Naive thymus-derived CD4-positive, alpha-beta T cell (primary cell): ENCODE results near the gene ZBED2. TPM values are rescaled to one million over a fixed set of nuclear protein-coding genes. Genes with fewer than 3 reads are reported as not detected.
A peak's percentile ranks its signal among the peaks of the same experiment; 100 is the strongest.

Experiments used
- ATAC-seq: fragments of 150-1000 bp; cut with Tn5 transposase; 2 replicates; pipeline ENCODE4 v1.10.0; 2021; ENCODE audit warnings: mild to moderate bottlenecking, moderate library complexity
- CTCF ChIA-PET: fragments of 350-600 bp; sonication (Branson Sonifier 250); formaldehyde crosslinking; loops from one replicate; lab custom pipeline; 2021; ENCODE audit warnings: antibody characterized with exemption; lab: Charles Lee
- POLR2A ChIA-PET: fragments of 350-600 bp; sonication (Branson Sonifier 250); formaldehyde crosslinking; loops from one replicate; lab custom pipeline; 2021; ENCODE audit warnings: antibody characterized with exemption, inconsistent platforms; lab: Charles Lee
- DNase-seq, 9 donors: peaks; one replicate each; pipeline versions ENCODE4 v3.0.0 to v3.0.0-alpha.2; 2020 to 2022; ENCODE audit warnings: mixed read lengths in 1 of 9
- H3K27ac ChIP-seq: one replicate; pipeline ENCODE4 v1.7.0; 2013; ENCODE audit warnings: mild to moderate bottlenecking, low read depth, low read length, moderate library complexity
- H3K27me3 ChIP-seq, 2 donors: one replicate each; pipeline ENCODE4 v1.7.0; 2013; ENCODE audit warnings: low read length in 2 of 2, mild to moderate bottlenecking in 2 of 2, moderate library complexity in 2 of 2; ENCODE audit not compliant: control insufficient read depth in 2 of 2, insufficient read depth in 2 of 2
- H3K36me3 ChIP-seq, 3 experiments: 1 replicate in 2 of 3; 2 replicates in 1 of 3; pipeline ENCODE4 v1.7.0; 2013; ENCODE audit warnings: low read length in 3 of 3, mild to moderate bottlenecking in 3 of 3, moderate library complexity in 1 of 3; ENCODE audit not compliant: insufficient read depth in 3 of 3, control insufficient read depth in 2 of 3
- H3K4me1 ChIP-seq, 2 donors: one replicate each; pipeline ENCODE4 v1.7.0; 2013; ENCODE audit warnings: low read length in 2 of 2, mild to moderate bottlenecking in 2 of 2, moderate library complexity in 1 of 2; ENCODE audit not compliant: control insufficient read depth in 2 of 2, insufficient read depth in 2 of 2
- H3K4me3 ChIP-seq: 2 replicates; pipeline ENCODE4 v1.7.0; 2013; ENCODE audit warnings: mild to moderate bottlenecking, low read length
- H3K9me3 ChIP-seq, 3 experiments: 1 replicate in 2 of 3; 2 replicates in 1 of 3; pipeline ENCODE4 v1.7.0; 2013; ENCODE audit warnings: low read length in 3 of 3; ENCODE audit not compliant: control insufficient read depth in 2 of 3
- H3K27ac Mint-ChIP-seq, 9 donors: one replicate each; pipeline ENCODE4 v1.8.0; 2020 to 2022; ENCODE audit warnings: mixed read lengths in 9 of 9, mild to moderate bottlenecking in 8 of 9, moderate library complexity in 5 of 9, inconsistent platforms in 2 of 9
- H3K27me3 Mint-ChIP-seq, 5 donors: one replicate each; pipeline ENCODE4 v1.8.0; 2021 to 2022; ENCODE audit warnings: mixed read lengths in 5 of 5, mild to moderate bottlenecking in 1 of 5
- H3K36me3 Mint-ChIP-seq, 5 donors: one replicate each; pipeline ENCODE4 v1.8.0; 2020 to 2022; ENCODE audit warnings: mixed read lengths in 5 of 5, mild to moderate bottlenecking in 3 of 5, inconsistent platforms in 1 of 5
- H3K4me1 Mint-ChIP-seq, 7 donors: one replicate each; pipeline ENCODE4 v1.8.0; 2020 to 2022; ENCODE audit warnings: mixed read lengths in 7 of 7, mild to moderate bottlenecking in 3 of 7, inconsistent platforms in 1 of 7
- H3K4me3 Mint-ChIP-seq, 10 donors: one replicate each; pipeline ENCODE4 v1.8.0; 2020 to 2022; ENCODE audit warnings: mild to moderate bottlenecking in 10 of 10, mixed read lengths in 10 of 10, moderate library complexity in 6 of 10, inconsistent platforms in 2 of 10
- H3K9me3 Mint-ChIP-seq, 11 donors: one replicate each; pipeline ENCODE4 v1.8.0; 2020 to 2022; ENCODE audit warnings: mixed read lengths in 11 of 11, mild to moderate bottlenecking in 4 of 11, inconsistent platforms in 1 of 11, moderate library complexity in 1 of 11
- intact Hi-C, 2 donors: fragments of 100-400 bp; cut with micrococcal nuclease; formaldehyde crosslinking; loops; one replicate each; pipeline ENCODE4 v1.15.1; 2023
- polyA plus RNA-seq, 2 donors: library from polyadenylated mRNA; unstranded; fragments of 300-500 nt; fragmentation: Illumina TruSeq; gene quantifications; one replicate each; pipeline ENCODE4 v1.2.3, GENCODE V29; 2021
- total RNA-seq, 6 experiments: library from RNA in 5 of 6; stranded (reverse) in 5 of 6; gene quantifications; 1 replicate in 5 of 6; 2 replicates in 1 of 6; pipeline ENCODE4 v1.2.3 and lab custom pipeline; 2021 to 2026

The ZBED2 gene
- total and polyA plus RNA-seq, 7 experiments from 2014 or later, result 0.13 to 51.8 (median 0.96) TPM; not detected in 1

DNA sequence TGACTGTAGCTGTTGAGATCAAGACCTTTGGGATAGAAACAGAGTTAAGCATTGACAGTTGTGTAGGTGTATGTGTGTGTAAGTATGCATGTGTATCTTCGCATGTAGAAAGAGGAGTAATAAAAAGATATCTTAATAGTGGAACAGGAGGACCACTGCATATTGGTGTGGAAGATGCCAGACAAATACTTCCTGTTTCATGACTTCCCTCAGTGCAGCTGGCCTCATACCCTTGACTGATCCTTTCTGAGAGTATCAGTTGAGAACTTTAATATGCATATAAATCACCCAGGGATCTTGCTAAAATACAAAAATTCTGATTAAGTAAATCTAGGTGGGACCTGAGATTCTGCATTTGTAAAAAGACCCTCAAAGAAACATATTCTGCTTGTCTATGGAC lies 8.5 kb upstream of the ZBED2 start:
- intact Hi-C loops, result loop anchor here in 1 of 2 donors (2.0 kb wide), 1 partner anchor 17 kb away; no protein-coding TSS in a partner anchor
- Histone ChIP-seq H3K36me3 (peaks cover 4 to 50% (median 4%) of the 10 kb centered on the region in 3 experiments), H3K27me3 (no peaks in the 10 kb centered on the region), H3K4me3 (no peak overlapping the region), H3K27ac (no peak overlapping the region), H3K4me1 (peaks cover 0 to 11% of the 10 kb centered on the region in 2 donors), H3K9me3 (no peaks in the 10 kb centered on the region)
- peaks cover 15 to 71% (median 53%) of the 10 kb centered on the region in 5 donors for H3K36me3 Mint-ChIP-seq
- H3K4me3 Mint-ChIP-seq, result peak overlapping the region in 1 of 10 donors; percentile 46
- H3K4me1 Mint-ChIP-seq, result peaks cover 8 to 73% (median 33%) of the 10 kb centered on the region in 7 donors
- H3K27me3 Mint-ChIP-seq, result no peaks in the 10 kb centered on the region
- peak overlapping the region in 8 of 9 donors; percentile 4 to 70 (median 18) for H3K27ac Mint-ChIP-seq
- CTCF ChIA-PET, result interaction anchor here (0.6 kb wide), 1 partner anchor 996 kb away, joined by 3 read pairs; no protein-coding TSS in a partner anchor
- DNase-seq (no peak), ATAC-seq (no peak)
- H3K9me3 Mint-ChIP-seq, result peaks cover 0 to 2% (median 0%) of the 10 kb centered on the region in 11 donors
- POLR2A ChIA-PET, result interaction anchor here (1.1 kb wide), 1 partner anchor 58 kb away, joined by 3 read pairs; no protein-coding TSS in a partner anchor

DNA sequence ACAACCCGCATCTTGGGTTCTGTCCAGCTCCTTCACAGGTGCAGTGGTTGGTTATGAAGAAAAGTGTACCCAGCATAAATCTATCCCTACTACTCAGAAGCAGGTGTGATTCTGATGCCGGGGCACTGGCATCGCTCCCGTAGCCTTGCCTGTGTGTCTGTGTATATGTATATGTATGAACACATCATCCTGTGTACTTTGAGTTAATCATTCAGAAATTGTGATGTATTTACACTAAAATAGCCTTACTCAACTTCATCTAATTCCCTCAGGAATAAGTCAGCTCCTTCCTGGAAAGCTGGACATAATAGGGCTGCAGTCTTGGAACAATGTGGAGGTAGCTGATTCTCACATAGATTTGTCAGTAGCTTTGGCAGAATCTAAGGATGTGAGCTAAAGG lies 6.7 kb upstream of the ZBED2 start:
- no peaks in the 10 kb centered on the region for H3K4me1 ChIP-seq
- H3K4me3 Mint-ChIP-seq, result no peak overlapping the region
- no peaks in the 10 kb centered on the region for H3K9me3 ChIP-seq
- peaks cover 16 to 69% (median 54%) of the 10 kb centered on the region in 5 donors for H3K36me3 Mint-ChIP-seq
- no peaks in the 10 kb centered on the region for H3K27me3 ChIP-seq
- H3K27ac ChIP-seq, result no peak overlapping the region
- H3K4me1 Mint-ChIP-seq, result peaks cover 8 to 71% (median 23%) of the 10 kb centered on the region in 7 donors
- no peak overlapping the region for H3K4me3 ChIP-seq
- no peaks in the 10 kb centered on the region for H3K9me3 Mint-ChIP-seq
- H3K27ac Mint-ChIP-seq, result no peak overlapping the region
- H3K27me3 Mint-ChIP-seq, result no peaks in the 10 kb centered on the region
- no peak for DNase-seq
- peaks cover 4 to 50% (median 10%) of the 10 kb centered on the region in 3 experiments for H3K36me3 ChIP-seq
- no peak for ATAC-seq
- CTCF ChIA-PET, result interaction anchor here (0.5 to 1.0 kb wide), 3 partner anchors 14 to 69 kb away, joined by 3 read pairs; no protein-coding TSS in a partner anchor
- POLR2A ChIA-PET, result interaction anchor here (0.7 kb wide), 1 partner anchor 57 kb away, joined by 3 read pairs; no protein-coding TSS in a partner anchor
- intact Hi-C loops, result loop anchor here in 1 of 2 donors (2.0 kb wide), 1 partner anchor 19 kb away; no protein-coding TSS in a partner anchor

- Mint-ChIP-seq H3K4me1 (peaks cover 13 to 74% (median 26%) of the 10 kb centered on the region in 7 donors), H3K27ac (no peak overlapping the region), H3K9me3 (no peaks in the 10 kb centered on the region), H3K36me3 (peaks cover 12 to 63% (median 52%) of the 10 kb centered on the region in 5 donors), H3K4me3 (no peak overlapping the region), H3K27me3 (no peaks in the 10 kb centered on the region)
- intact Hi-C loops, result loop anchor here in 1 of 2 donors (10.0 kb wide), 1 partner anchor 896 kb away; the partner anchor contains the start of gene BTLA
- H3K4me3 ChIP-seq, result no peak overlapping the region
- DNase-seq (no peak), ATAC-seq (no peak)
- ChIA-PET CTCF (interaction anchor here (1.3 kb wide), 1 partner anchor 20 kb away, joined by 4 read pairs; no protein-coding TSS in a partner anchor), POLR2A (no interaction called here)
- peaks cover 4 to 54% (median 10%) of the 10 kb centered on the region in 3 experiments for H3K36me3 ChIP-seq
- no peaks in the 10 kb centered on the region for H3K27me3 ChIP-seq
- H3K27ac ChIP-seq, result no peak overlapping the region
- H3K9me3 ChIP-seq, result no peaks in the 10 kb centered on the region
- peaks cover 0 to 13% of the 10 kb centered on the region in 2 donors for H3K4me1 ChIP-seq
Measured at GRCh38 chr3:111598552-111598951, 3.4 kb upstream of the ZBED2 start.

DNA sequence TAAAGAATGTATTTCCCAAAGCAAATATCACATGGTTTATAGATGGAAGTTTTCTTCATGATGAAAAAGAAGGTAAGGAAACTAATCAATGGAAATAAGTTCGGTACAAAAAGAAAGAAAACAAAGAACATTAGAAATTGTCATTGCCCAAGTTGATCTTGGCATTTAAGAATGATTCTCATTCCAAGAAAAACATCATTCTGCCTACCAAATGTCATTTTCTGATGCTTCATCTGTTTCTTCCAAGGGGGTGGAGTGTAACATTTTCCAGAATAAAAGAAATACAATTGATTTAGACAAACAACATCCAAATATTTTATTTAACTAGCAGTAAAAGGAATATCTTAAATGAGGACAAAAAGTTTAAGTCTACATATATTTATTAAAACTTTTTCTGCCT lies 3.0 kb upstream of the ZBED2 start:
- POLR2A ChIA-PET, result no interaction called here
- H3K27me3 ChIP-seq, result no peaks in the 10 kb centered on the region
- H3K36me3 ChIP-seq, result peaks cover 4 to 54% (median 10%) of the 10 kb centered on the region in 3 experiments
- Mint-ChIP-seq H3K36me3 (peaks cover 9 to 63% (median 53%) of the 10 kb centered on the region in 5 donors), H3K4me3 (no peak overlapping the region), H3K27ac (peak overlapping the region in 3 of 9 donors; percentile 14 to 72 (median 28)), H3K27me3 (no peaks in the 10 kb centered on the region), H3K4me1 (peaks cover 10 to 74% (median 27%) of the 10 kb centered on the region in 7 donors), H3K9me3 (no peaks in the 10 kb centered on the region)
- no peak overlapping the region for H3K27ac ChIP-seq
- H3K9me3 ChIP-seq, result no peaks in the 10 kb centered on the region
- DNase-seq, result no peak
- no peak overlapping the region for H3K4me3 ChIP-seq
- H3K4me1 ChIP-seq, result peaks cover 0 to 13% of the 10 kb centered on the region in 2 donors
- intact Hi-C loops, result loop anchor here in 1 of 2 donors (10.0 kb wide), 1 partner anchor 897 kb away; the partner anchor contains the start of gene BTLA
- ATAC-seq, result no peak
- CTCF ChIA-PET, result interaction anchor here (1.3 kb wide), 1 partner anchor 20 kb away, joined by 4 read pairs; no protein-coding TSS in a partner anchor

- Histone ChIP-seq H3K27me3 (no peaks in the 10 kb centered on the region), H3K36me3 (peaks cover 0 to 51% (median 6%) of the 10 kb centered on the region in 3 experiments), H3K4me3 (no peak overlapping the region), H3K9me3 (no peaks in the 10 kb centered on the region), H3K4me1 (peaks cover 0 to 17% of the 10 kb centered on the region in 2 donors), H3K27ac (no peak overlapping the region)
- H3K4me1 Mint-ChIP-seq, result peaks cover 11 to 79% (median 24%) of the 10 kb centered on the region in 7 donors
- H3K9me3 Mint-ChIP-seq, result no peaks in the 10 kb centered on the region
- H3K27me3 Mint-ChIP-seq, result no peaks in the 10 kb centered on the region
- peak overlapping the region in 4 of 9 donors; percentile 15 to 80 (median 40) for H3K27ac Mint-ChIP-seq
- ChIA-PET CTCF (no interaction called here), POLR2A (no interaction called here)
- intact Hi-C loops, result loop anchor here in 1 of 2 donors (10.0 kb wide), 1 partner anchor 898 kb away; the partner anchor contains the start of gene BTLA
- ATAC-seq (no peak), DNase-seq (no peak)
- peaks cover 8 to 62% (median 53%) of the 10 kb centered on the region in 5 donors for H3K36me3 Mint-ChIP-seq
- no peak overlapping the region for H3K4me3 Mint-ChIP-seq
Measured at GRCh38 chr3:111596328-111596727, 1.2 kb upstream of the ZBED2 start.

- Histone ChIP-seq H3K4me1 (peaks cover 0 to 21% of the 10 kb centered on the region in 2 donors), H3K36me3 (peaks cover 0 to 56% (median 6%) of the 10 kb centered on the region in 3 experiments), H3K4me3 (no peak overlapping the region), H3K27ac (no peak overlapping the region), H3K27me3 (no peaks in the 10 kb centered on the region), H3K9me3 (no peaks in the 10 kb centered on the region)
- no peak for DNase-seq
- H3K4me1 Mint-ChIP-seq, result peaks cover 11 to 80% (median 24%) of the 10 kb centered on the region in 7 donors
- intact Hi-C loops, result loop anchor here in 1 of 2 donors (1.0 to 10.0 kb wide), 3 partner anchors 11 to 900 kb away; partner anchors contain the start of genes BTLA and CD96
- H3K36me3 Mint-ChIP-seq, result peaks cover 8 to 63% (median 43%) of the 10 kb centered on the region in 5 donors
- no peaks in the 10 kb centered on the region for H3K27me3 Mint-ChIP-seq
- ChIA-PET POLR2A (interaction anchor here (1.0 kb wide), 1 partner anchor 12 kb away, joined by 3 read pairs; no protein-coding TSS in a partner anchor), CTCF (no interaction called here)
- no peaks in the 10 kb centered on the region for H3K9me3 Mint-ChIP-seq
- peak overlapping the region in 1 of 10 donors; percentile 83 for H3K4me3 Mint-ChIP-seq
- no peak for ATAC-seq
- peak overlapping the region in 5 of 9 donors; percentile 9 to 91 (median 30) for H3K27ac Mint-ChIP-seq
Measured at GRCh38 chr3:111594781-111595180, 365 bp downstream of the ZBED2 start.
